Adrenal gland (tissue), 12 donors: ENCODE measurements around the gene TP73. TPM values are rescaled to one million over a fixed set of nuclear protein-coding genes. Genes with fewer than 3 reads are reported as not detected.

ENCODE experiments used
- DNase-seq, 7 donors: peaks; one replicate each; pipeline ENCODE4 v3.0.0-alpha.2; 2019 to 2020
- H3K27ac ChIP-seq, 5 donors: fragments of 200-600 bp; sonication (generic) in 4 of 5; 1 replicate in 3 of 5; 2 replicates in 2 of 5; pipeline versions ENCODE4 v1.5.1 to v1.8.0; 2016 to 2020; ENCODE audit warnings: mild to moderate bottlenecking in 1 of 5
- H3K27me3 ChIP-seq: fragments of 200-600 bp; 2 replicates; pipeline ENCODE4 v1.8.0; 2021
- H3K36me3 ChIP-seq, 2 donors: fragments of 200-600 bp; replicated peaks in 1 of 2; 1 replicate in 1 of 2; 2 replicates in 1 of 2; pipeline versions ENCODE4 v1.5.1 to v1.8.0; 2018 to 2022
- H3K4me1 ChIP-seq, 2 donors: fragments of 200-600 bp; replicated peaks in 1 of 2; 1 replicate in 1 of 2; 2 replicates in 1 of 2; pipeline versions ENCODE4 v1.5.1 to v1.8.0; 2018 to 2021
- H3K4me3 ChIP-seq, 4 donors: fragments of 200-600 bp; sonication (generic) in 3 of 4; one replicate each; pipeline ENCODE4 v1.5.1; 2016 to 2018
- H3K9me3 ChIP-seq, 3 donors: fragments of 200-600 bp; sonication (generic) in 1 of 3; replicated peaks in 1 of 3; 1 replicate in 2 of 3; 2 replicates in 1 of 3; pipeline versions ENCODE4 v1.5.1 to v1.8.0; 2016 to 2021
- CTCF ChIP-seq, 6 experiments: fragments of 450-650 bp in 4 of 6; fragments of 200-600 bp in 2 of 6; sonication (generic) in 1 of 6; IDR thresholded peaks; 1 replicate in 5 of 6; 2 replicates in 1 of 6; pipeline versions ENCODE4 v1.5.1 to v1.8.0; 2016 to 2021; ENCODE audit warnings: antibody characterized with exemption in 6 of 6, mild to moderate bottlenecking in 2 of 6, moderate library complexity in 1 of 6
- POLR2A ChIP-seq, 2 donors: fragments of 450-650 bp; IDR thresholded peaks; one replicate each; pipeline ENCODE4 v1.6.1; 2017; ENCODE audit warnings: antibody characterized with exemption in 2 of 2, mild to moderate bottlenecking in 2 of 2, moderate library complexity in 1 of 2
- WGBS, 4 donors: extraction: QIAGEN DNeasy Blood & Tissue Kit in 2 of 4; methylation state at CpG; one replicate each; pipeline versions ENCODE4 v1.1.5 to v1.1.7; 2013 to 2017; 5-methylcytosine and 5-hydroxymethylcytosine counted together
- intact Hi-C, 2 donors: fragments of 100-400 bp; cut with DNase I; formaldehyde crosslinking; loops; one replicate each; pipeline versions ENCODE4 v1.14.1 to v1.15.0; 2022 to 2023
- polyA plus RNA-seq, 3 donors: library from polyadenylated mRNA; stranded (reverse); fragments of 200-250 nt in 2 of 3; fragments of 350-450 nt in 1 of 3; fragmentation: Illumina TruSeq in 1 of 3; extraction: RNeasy Lipid Tissue Mini Kit (QIAGEN cat#74804) in 1 of 3; gene quantifications; one replicate each; pipeline ENCODE4 v1.2.3, GENCODE V29; 2013 to 2014
- total RNA-seq, 9 donors: library from RNA; depleted of rRNA in 4 of 9; stranded (reverse); fragments of >200 nt in 4 of 9; fragments of 120-200 nt in 1 of 9; fragmentation: NEBNext Ultra II Directional in 1 of 9; extraction: Animal tissue kit (Norgen Biotek cat#: 25700) in 1 of 9; gene quantifications; one replicate each; pipeline versions ENCODE4 v1.1.0 to v1.2.4, GENCODE V29; 2013 to 2023
- donor health status: healthy with polysubstance abuse.
- donor health status: Bipolar disorder and iron deficiency.
- donor health status: DM: yes; HTN: yes; CAD: no.
- donor health status: DM: no; HTN: no; CAD: no.
- donor health status: DM: no; HTN: no; CAD: no.
- donor health status: DM: yes; HTN: yes; CAD: no.

The TP73 gene
- total and polyA plus RNA-seq, 12 donors: 0.03 to 0.22 (median 0.14) TPM; not detected in 6

GRCh38 chr1:3641046-3641760 lies 11.1 kb upstream of the TP73 start:
- WGBS, 4 donors: 92 to 95% (median 93%) methylated on average over 24 to 26 of the region's 26 CpGs
- peaks cover 0 to 28% of the 10 kb centered on the region in 2 donors for H3K36me3 ChIP-seq
- intact Hi-C loops: no loop called here
- no peaks in the 10 kb centered on the region for H3K4me1 ChIP-seq
- no peak overlapping the region for H3K27ac ChIP-seq
- no peak overlapping the region for H3K4me3 ChIP-seq
- no peaks in the 10 kb centered on the region for H3K27me3 ChIP-seq
- DNase-seq: no peak
- TF ChIP-seq POLR2A (IDR thresholded peaks at IDR 0.05) (no peak), CTCF (IDR thresholded peaks at IDR 0.05) (no peak)
- no peaks in the 10 kb centered on the region for H3K9me3 ChIP-seq

- Histone ChIP-seq H3K4me1 (no peaks in the 10 kb centered on the region), H3K36me3 (peaks cover 0 to 28% of the 10 kb centered on the region in 2 donors), H3K27ac (no peak overlapping the region), H3K4me3 (no peak overlapping the region), H3K27me3 (no peaks in the 10 kb centered on the region), H3K9me3 (no peaks in the 10 kb centered on the region)
- DNase-seq: no peak
- WGBS, 4 donors: 94 to 97% (median 94%) methylated on average over 11 of the region's 11 CpGs
- TF ChIP-seq CTCF (IDR thresholded peaks at IDR 0.05) (no peak), POLR2A (IDR thresholded peaks at IDR 0.05) (no peak)
- intact Hi-C loops: no loop called here
Observed at GRCh38 chr1:3641816-3642215, 10.5 kb upstream of the TP73 start.

GRCh38 chr1:3642919-3643675 lies 9.2 kb upstream of the TP73 start:
- TF ChIP-seq POLR2A (IDR thresholded peaks at IDR 0.05): no peak
- TF ChIP-seq CTCF (IDR thresholded peaks at IDR 0.05): no peak
- Histone ChIP-seq H3K27me3 (no peaks in the 10 kb centered on the region), H3K27ac (no peak overlapping the region), H3K4me1 (no peaks in the 10 kb centered on the region), H3K4me3 (no peak overlapping the region), H3K36me3 (peaks cover 0 to 18% of the 10 kb centered on the region in 2 donors), H3K9me3 (no peaks in the 10 kb centered on the region)
- 90 to 95% (median 92%) methylated on average over 27 to 41 of the region's 43 CpGs for WGBS, 4 donors
- intact Hi-C loops: no loop called here
- no peak for DNase-seq

- no peak overlapping the region for H3K4me3 ChIP-seq
- no peak for DNase-seq
- peaks cover 0 to 12% of the 10 kb centered on the region in 2 donors for H3K36me3 ChIP-seq
- H3K4me1 ChIP-seq: peaks cover 5 to 8% of the 10 kb centered on the region in 2 donors
- 89 to 93% (median 90%) methylated on average over 14 to 18 of the region's 25 CpGs for WGBS, 4 donors
- no peaks in the 10 kb centered on the region for H3K27me3 ChIP-seq
- intact Hi-C loops: no loop called here
- H3K9me3 ChIP-seq: no peaks in the 10 kb centered on the region
- H3K27ac ChIP-seq: no peak overlapping the region
- no peak for TF ChIP-seq CTCF (IDR thresholded peaks at IDR 0.05)
- TF ChIP-seq POLR2A (IDR thresholded peaks at IDR 0.05): no peak
Observed at GRCh38 chr1:3644273-3644672, 8.0 kb upstream of the TP73 start.
